Measurements from ENCODE around the gene BHLHA9. TPM values are rescaled to one million over a fixed set of nuclear protein-coding genes. Genes with fewer than 3 reads are reported as not detected.
A peak's percentile ranks its signal among the peaks of the same experiment; 100 is the strongest.
"Not testable (repeated sequence)": the region's sequence is repeated elsewhere in the genome, so short reads cannot be mapped to it uniquely, and the experiment has no call there.

Gene BHLHA9
- total RNA-seq, result not detected in 2 replicates
- polyA plus RNA-seq (2012), result not detected

- no peak for DNase-seq (ENCODE audit: low read depth)
Measured at GRCh38 chr17:1270210-1271029, at the start of gene BHLHA9. Gene BHLHA9, plus strand, starts transcription at chr17:1270444. Its CDS starts 120 bp downstream, at chr17:1270564.

- DNase-seq (ENCODE audit: low read depth), result no peak
Measured at GRCh38 chr17:1221209-1221608, 49.0 kb upstream of the BHLHA9 start.

- no peak for DNase-seq (ENCODE audit: low read depth)
Measured at GRCh38 chr17:1222321-1222720, 47.9 kb upstream of the BHLHA9 start.

GRCh38 chr17:1223662-1224061 lies 46.6 kb upstream of the BHLHA9 start:
- DNase-seq (ENCODE audit: low read depth), result no peak

GRCh38 chr17:1224330-1224729 lies 45.9 kb upstream of the BHLHA9 start:
- no peak for DNase-seq (ENCODE audit: low read depth)

GRCh38 chr17:1226308-1226707 lies 43.9 kb upstream of the BHLHA9 start:
- no peak for DNase-seq (ENCODE audit: low read depth)

- DNase-seq (ENCODE audit: low read depth), result no peak
Measured at GRCh38 chr17:1227365-1227764, 42.9 kb upstream of the BHLHA9 start.

- DNase-seq (ENCODE audit: low read depth), result no peak
Measured at GRCh38 chr17:1227917-1228780, 42.1 kb upstream of the BHLHA9 start.

GRCh38 chr17:1228781-1229348 lies 41.4 kb upstream of the BHLHA9 start:
- DNase-seq (ENCODE audit: low read depth), result no peak

GRCh38 chr17:1229349-1229899 lies 40.8 kb upstream of the BHLHA9 start:
- no peak for DNase-seq (ENCODE audit: low read depth)

- no peak for DNase-seq (ENCODE audit: low read depth)
Measured at GRCh38 chr17:1229900-1230501, 40.2 kb upstream of the BHLHA9 start.

GRCh38 chr17:1231456-1231855 lies 38.8 kb upstream of the BHLHA9 start:
- no peak for DNase-seq (ENCODE audit: low read depth)

- DNase-seq (ENCODE audit: low read depth), result no peak
Measured at GRCh38 chr17:1232331-1232730, 37.9 kb upstream of the BHLHA9 start.

GRCh38 chr17:1232786-1233185 lies 37.5 kb upstream of the BHLHA9 start:
- no peak for DNase-seq (ENCODE audit: low read depth)

- peak; percentile 80 for DNase-seq (ENCODE audit: low read depth)
Measured at GRCh38 chr17:1234455-1234854, 35.8 kb upstream of the BHLHA9 start.

GRCh38 chr17:1237471-1237870 lies 32.8 kb upstream of the BHLHA9 start:
- no peak for DNase-seq (ENCODE audit: low read depth)

GRCh38 chr17:1239210-1239609 lies 31.0 kb upstream of the BHLHA9 start:
- DNase-seq (ENCODE audit: low read depth), result no peak

- not testable (repeated sequence) for DNase-seq (ENCODE audit: low read depth)
Measured at GRCh38 chr17:1240426-1240825, 29.8 kb upstream of the BHLHA9 start.

- peak; percentile 33 for DNase-seq (ENCODE audit: low read depth)
Measured at GRCh38 chr17:1241929-1242328, 28.3 kb upstream of the BHLHA9 start.

- no peak for DNase-seq (ENCODE audit: low read depth)
Measured at GRCh38 chr17:1244606-1245012, 25.6 kb upstream of the BHLHA9 start.
